Measurements from ENCODE around the gene ACLY. TPM values are rescaled to one million over a fixed set of nuclear protein-coding genes. Genes with fewer than 3 reads are reported as not detected.

Gene ACLY
- total RNA-seq, 1 experiment from 2014 or later: 350 TPM

DNA sequence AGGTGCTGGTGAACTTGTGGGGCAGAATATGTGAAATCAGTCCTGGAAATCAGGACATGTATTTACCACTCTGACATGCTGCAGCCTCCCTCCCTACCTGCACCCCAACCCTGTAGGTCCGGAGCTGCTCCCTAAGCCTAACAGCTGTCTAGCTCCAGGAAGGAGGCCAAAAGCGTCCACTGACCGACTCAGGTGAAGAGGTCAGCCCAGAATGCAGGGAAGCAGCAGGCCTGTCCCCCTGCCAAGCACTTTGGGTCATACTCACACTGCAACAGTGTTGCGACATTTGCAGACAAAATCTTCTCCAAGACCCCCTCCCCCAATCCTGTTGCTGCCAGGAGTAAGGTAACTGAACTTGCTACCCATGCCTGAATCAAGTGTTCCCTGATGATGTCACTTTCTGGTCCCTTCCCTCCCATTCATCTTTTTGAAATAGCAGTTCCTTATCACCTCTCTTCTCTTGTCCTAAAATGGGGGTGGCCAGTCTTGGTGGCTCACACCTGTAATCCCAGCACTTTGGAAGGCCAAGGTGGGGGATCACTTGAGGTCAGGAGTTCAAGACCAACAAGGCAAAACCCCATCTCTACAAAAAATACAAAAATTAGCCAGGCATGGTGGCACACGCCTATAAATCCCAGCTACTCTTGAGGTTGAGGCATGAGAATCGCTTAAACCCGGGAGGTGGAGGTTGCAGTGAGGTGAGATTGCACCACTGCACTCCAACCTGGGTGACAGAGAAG lies 1.3 kb upstream of the ACLY start (continued):
- TF ChIP-seq, protein P1, sequence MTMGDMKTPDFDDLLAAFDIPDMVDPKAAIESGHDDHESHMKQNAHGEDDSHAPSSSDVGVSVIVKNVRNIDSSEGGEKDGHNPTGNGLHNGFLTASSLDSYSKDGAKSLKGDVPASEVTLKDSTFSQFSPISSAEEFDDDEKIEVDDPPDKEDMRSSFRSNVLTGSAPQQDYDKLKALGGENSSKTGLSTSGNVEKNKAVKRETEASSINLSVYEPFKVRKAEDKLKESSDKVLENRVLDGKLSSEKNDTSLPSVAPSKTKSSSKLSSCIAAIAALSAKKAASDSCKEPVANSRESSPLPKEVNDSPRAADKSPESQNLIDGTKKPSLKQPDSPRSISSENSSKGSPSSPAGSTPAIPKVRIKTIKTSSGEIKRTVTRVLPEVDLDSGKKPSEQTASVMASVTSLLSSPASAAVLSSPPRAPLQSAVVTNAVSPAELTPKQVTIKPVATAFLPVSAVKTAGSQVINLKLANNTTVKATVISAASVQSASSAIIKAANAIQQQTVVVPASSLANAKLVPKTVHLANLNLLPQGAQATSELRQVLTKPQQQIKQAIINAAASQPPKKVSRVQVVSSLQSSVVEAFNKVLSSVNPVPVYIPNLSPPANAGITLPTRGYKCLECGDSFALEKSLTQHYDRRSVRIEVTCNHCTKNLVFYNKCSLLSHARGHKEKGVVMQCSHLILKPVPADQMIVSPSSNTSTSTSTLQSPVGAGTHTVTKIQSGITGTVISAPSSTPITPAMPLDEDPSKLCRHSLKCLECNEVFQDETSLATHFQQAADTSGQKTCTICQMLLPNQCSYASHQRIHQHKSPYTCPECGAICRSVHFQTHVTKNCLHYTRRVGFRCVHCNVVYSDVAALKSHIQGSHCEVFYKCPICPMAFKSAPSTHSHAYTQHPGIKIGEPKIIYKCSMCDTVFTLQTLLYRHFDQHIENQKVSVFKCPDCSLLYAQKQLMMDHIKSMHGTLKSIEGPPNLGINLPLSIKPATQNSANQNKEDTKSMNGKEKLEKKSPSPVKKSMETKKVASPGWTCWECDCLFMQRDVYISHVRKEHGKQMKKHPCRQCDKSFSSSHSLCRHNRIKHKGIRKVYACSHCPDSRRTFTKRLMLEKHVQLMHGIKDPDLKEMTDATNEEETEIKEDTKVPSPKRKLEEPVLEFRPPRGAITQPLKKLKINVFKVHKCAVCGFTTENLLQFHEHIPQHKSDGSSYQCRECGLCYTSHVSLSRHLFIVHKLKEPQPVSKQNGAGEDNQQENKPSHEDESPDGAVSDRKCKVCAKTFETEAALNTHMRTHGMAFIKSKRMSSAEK (CRISPR knock-in tag; IDR thresholded peaks at IDR 0.05; ENCODE audit: borderline replicate concordance): no peak
- no peak for TF ChIP-seq HMGA2 (CRISPR knock-in tag; IDR thresholded peaks at IDR 0.05)
- TF ChIP-seq, protein P2, sequence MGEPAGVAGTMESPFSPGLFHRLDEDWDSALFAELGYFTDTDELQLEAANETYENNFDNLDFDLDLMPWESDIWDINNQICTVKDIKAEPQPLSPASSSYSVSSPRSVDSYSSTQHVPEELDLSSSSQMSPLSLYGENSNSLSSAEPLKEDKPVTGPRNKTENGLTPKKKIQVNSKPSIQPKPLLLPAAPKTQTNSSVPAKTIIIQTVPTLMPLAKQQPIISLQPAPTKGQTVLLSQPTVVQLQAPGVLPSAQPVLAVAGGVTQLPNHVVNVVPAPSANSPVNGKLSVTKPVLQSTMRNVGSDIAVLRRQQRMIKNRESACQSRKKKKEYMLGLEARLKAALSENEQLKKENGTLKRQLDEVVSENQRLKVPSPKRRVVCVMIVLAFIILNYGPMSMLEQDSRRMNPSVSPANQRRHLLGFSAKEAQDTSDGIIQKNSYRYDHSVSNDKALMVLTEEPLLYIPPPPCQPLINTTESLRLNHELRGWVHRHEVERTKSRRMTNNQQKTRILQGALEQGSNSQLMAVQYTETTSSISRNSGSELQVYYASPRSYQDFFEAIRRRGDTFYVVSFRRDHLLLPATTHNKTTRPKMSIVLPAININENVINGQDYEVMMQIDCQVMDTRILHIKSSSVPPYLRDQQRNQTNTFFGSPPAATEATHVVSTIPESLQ (CRISPR knock-in tag; IDR thresholded peaks at IDR 0.05): no peak
- TF ChIP-seq, protein P3, sequence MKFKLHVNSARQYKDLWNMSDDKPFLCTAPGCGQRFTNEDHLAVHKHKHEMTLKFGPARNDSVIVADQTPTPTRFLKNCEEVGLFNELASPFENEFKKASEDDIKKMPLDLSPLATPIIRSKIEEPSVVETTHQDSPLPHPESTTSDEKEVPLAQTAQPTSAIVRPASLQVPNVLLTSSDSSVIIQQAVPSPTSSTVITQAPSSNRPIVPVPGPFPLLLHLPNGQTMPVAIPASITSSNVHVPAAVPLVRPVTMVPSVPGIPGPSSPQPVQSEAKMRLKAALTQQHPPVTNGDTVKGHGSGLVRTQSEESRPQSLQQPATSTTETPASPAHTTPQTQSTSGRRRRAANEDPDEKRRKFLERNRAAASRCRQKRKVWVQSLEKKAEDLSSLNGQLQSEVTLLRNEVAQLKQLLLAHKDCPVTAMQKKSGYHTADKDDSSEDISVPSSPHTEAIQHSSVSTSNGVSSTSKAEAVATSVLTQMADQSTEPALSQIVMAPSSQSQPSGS (CRISPR knock-in tag; IDR thresholded peaks at IDR 0.05; ENCODE audit: borderline replicate concordance, low read depth): no peak
- TF ChIP-seq CREM (CRISPR knock-in tag; IDR thresholded peaks at IDR 0.05): no peak
- TF ChIP-seq, protein P4, sequence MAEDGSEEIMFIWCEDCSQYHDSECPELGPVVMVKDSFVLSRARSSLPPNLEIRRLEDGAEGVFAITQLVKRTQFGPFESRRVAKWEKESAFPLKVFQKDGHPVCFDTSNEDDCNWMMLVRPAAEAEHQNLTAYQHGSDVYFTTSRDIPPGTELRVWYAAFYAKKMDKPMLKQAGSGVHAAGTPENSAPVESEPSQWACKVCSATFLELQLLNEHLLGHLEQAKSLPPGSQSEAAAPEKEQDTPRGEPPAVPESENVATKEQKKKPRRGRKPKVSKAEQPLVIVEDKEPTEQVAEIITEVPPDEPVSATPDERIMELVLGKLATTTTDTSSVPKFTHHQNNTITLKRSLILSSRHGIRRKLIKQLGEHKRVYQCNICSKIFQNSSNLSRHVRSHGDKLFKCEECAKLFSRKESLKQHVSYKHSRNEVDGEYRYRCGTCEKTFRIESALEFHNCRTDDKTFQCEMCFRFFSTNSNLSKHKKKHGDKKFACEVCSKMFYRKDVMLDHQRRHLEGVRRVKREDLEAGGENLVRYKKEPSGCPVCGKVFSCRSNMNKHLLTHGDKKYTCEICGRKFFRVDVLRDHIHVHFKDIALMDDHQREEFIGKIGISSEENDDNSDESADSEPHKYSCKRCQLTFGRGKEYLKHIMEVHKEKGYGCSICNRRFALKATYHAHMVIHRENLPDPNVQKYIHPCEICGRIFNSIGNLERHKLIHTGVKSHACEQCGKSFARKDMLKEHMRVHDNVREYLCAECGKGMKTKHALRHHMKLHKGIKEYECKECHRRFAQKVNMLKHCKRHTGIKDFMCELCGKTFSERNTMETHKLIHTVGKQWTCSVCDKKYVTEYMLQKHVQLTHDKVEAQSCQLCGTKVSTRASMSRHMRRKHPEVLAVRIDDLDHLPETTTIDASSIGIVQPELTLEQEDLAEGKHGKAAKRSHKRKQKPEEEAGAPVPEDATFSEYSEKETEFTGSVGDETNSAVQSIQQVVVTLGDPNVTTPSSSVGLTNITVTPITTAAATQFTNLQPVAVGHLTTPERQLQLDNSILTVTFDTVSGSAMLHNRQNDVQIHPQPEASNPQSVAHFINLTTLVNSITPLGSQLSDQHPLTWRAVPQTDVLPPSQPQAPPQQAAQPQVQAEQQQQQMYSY (CRISPR knock-in tag; IDR thresholded peaks at IDR 0.05): no peak

DNA sequence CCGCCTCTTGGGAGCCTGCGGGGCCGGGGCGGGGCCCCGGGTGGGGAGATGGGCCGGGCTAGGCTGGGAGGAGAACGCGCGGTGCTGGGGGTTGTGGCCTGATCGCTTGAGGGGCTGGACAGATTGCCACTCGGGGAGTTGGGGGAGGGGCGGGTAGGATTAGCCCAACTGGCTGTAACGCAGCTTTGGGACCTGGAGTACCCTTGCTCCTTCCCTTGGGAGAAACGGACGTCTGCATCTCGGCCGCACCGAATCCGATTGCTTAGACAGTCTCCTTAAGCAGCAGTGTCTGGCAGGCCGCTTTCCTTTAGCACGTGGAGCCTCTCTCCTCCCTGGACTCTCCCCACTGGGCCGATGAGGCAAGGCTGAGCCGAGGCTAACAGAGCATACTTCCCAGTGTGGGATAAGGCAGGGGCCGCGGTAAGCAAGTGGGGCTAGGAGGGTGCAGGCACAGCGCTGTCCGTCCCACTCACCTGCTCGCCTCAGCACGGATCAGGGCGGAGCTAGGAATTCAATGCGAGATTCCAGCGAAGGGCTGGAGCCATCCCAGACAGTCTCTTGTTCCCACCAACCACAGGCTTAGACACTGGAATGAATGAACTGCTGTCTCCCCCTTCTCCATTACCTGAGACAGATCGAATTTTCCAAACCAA lies 540 bp upstream of the ACLY start:
- H3K27ac Mint-ChIP-seq: peak overlapping the region; percentile 96
- CTCF ChIA-PET: interaction anchor here (1.0 to 8.6 kb wide), 9 partner anchors 11 to 520 kb away, joined by 3 to 134 read pairs (median 5); partner anchors contain the start of genes JUP, KCNH4 and ODAD4

More for the DNA sequence above, 540 bp upstream of the ACLY start:
- TF ChIP-seq, protein P5, sequence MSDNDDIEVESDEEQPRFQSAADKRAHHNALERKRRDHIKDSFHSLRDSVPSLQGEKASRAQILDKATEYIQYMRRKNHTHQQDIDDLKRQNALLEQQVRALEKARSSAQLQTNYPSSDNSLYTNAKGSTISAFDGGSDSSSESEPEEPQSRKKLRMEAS (CRISPR knock-in tag; IDR thresholded peaks at IDR 0.05): 0 out of 2 replicates have a peak, but pooled peaks have one; percentile 68
- TF ChIP-seq, protein P1 (CRISPR knock-in tag; IDR thresholded peaks at IDR 0.05; ENCODE audit: borderline replicate concordance): no peak
- TF ChIP-seq SMAD3 (CRISPR knock-in tag; IDR thresholded peaks at IDR 0.05; ENCODE audit: borderline replicate concordance) (no peak), OVOL2 (CRISPR knock-in tag; IDR thresholded peaks at IDR 0.05; ENCODE audit: borderline replicate concordance) (no peak)
- Mint-ChIP-seq H3K9me3 (no peaks in the 10 kb centered on the region), H3K4me1 (peaks cover 43% of the 10 kb centered on the region), H3K36me3 (no peaks in the 10 kb centered on the region), H3K4me3 (peak overlapping the region; percentile 84), H3K27me3 (ENCODE audit: low read depth) (no peaks in the 10 kb centered on the region)
- ATAC-seq (peak; percentile 73), DNase-seq (ENCODE audit: low spot score) (peak; percentile 67)
- POLR2A ChIA-PET: interaction anchor here (0.5 to 2.6 kb wide), 9 partner anchors 11 to 230 kb away, joined by 3 to 14 read pairs (median 4); partner anchors contain the start of genes DNAJC7, KLHL11 and ODAD4
